Measurements from ENCODE around the gene ETHE1. TPM values are rescaled to one million over a fixed set of nuclear protein-coding genes. Genes with fewer than 3 reads are reported as not detected.

The ETHE1 gene
- total RNA-seq, 4 donors from 2014 or later = 33.3 to 55.9 (median 52.3) TPM

DNA sequence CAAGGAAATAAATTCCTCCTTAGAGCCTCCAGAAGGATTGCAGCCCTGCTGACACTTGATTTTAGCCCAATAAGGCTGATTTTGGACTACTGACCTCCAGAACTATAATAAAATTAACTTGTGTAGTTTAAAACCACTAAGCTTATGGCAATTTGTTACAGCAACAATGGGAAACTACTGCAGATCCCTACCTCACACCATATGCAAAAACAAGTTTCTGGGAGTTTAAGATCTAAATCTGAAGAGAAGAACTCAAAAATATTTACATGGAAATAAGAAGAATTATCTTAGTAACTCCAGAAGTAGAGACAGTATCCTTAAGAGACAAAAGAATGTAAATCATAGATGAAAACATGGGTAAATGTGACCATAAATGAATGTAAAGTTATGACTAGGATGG is 11.9 kb upstream of the ETHE1 start:
- TF ChIP-seq POLR2AphosphoS5 (IDR thresholded peaks at IDR 0.05) (no peak), POLR2A (IDR thresholded peaks at IDR 0.05) (no peak), EP300 (IDR thresholded peaks at IDR 0.05) (no peak)
- TF ChIP-seq, protein P1, sequence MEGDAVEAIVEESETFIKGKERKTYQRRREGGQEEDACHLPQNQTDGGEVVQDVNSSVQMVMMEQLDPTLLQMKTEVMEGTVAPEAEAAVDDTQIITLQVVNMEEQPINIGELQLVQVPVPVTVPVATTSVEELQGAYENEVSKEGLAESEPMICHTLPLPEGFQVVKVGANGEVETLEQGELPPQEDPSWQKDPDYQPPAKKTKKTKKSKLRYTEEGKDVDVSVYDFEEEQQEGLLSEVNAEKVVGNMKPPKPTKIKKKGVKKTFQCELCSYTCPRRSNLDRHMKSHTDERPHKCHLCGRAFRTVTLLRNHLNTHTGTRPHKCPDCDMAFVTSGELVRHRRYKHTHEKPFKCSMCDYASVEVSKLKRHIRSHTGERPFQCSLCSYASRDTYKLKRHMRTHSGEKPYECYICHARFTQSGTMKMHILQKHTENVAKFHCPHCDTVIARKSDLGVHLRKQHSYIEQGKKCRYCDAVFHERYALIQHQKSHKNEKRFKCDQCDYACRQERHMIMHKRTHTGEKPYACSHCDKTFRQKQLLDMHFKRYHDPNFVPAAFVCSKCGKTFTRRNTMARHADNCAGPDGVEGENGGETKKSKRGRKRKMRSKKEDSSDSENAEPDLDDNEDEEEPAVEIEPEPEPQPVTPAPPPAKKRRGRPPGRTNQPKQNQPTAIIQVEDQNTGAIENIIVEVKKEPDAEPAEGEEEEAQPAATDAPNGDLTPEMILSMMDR (IDR thresholded peaks at IDR 0.05) = no peak
- Histone ChIP-seq H3K27ac (no peak overlapping the region), H3K9me3 (peaks cover 0 to 11% (median 0%) of the 10 kb centered on the region in 3 donors), H3K27me3 (no peaks in the 10 kb centered on the region), H3K36me3 (peaks cover 0 to 70% of the 10 kb centered on the region in 2 donors), H3K4me1 (peaks cover 0 to 19% (median 11%) of the 10 kb centered on the region in 3 donors), H3K4me3 (no peak overlapping the region)
- no peak for ATAC-seq

DNA sequence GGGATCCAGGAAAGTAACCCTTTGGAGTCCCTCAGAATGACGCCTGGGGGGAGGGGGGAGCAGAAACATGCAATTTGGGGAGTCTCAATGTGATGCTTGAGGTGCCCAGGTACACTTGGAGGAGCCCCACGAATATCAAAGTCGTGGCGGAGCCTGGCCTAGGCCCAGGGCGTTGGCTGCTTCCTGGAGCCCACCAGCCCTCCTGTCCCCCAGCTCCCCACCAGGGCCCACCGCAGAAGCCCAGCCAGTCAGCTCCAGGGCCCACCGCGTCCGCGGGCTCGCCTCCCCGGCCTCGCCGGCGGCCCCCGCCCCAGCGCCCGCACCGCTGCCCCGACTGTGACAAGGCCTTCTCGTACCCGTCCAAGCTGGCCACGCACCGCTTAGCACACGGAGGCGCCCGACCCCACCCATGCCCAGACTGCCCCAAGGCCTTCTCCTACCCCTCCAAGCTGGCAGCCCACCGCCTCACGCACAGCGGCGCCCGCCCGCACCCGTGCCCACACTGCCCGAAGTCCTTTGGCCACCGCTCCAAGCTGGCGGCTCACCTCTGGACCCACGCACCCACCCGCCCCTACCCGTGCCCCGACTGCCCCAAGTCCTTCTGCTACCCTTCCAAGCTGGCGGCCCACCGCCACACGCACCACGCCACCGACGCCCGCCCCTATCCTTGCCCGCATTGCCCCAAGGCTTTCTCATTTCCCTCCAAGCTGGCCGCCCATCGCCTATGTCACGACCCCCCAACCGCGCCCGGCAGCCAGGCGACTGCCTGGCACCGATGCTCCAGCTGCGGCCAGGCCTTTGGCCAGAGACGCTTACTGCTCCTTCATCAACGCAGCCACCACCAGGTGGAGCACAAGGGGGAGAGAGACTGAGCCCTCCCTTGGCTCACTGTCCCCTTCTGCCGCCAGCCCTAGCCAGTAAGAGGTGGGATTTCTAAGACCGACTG is 8.1 kb upstream of the ETHE1 start:
- peaks cover 0 to 37% (median 11%) of the 10 kb centered on the region in 3 donors for H3K4me1 ChIP-seq
- TF ChIP-seq POLR2AphosphoS5 (IDR thresholded peaks at IDR 0.05) (peak; percentile 61), EP300 (IDR thresholded peaks at IDR 0.05) (no peak), POLR2A (IDR thresholded peaks at IDR 0.05) (no peak)
- TF ChIP-seq, protein P1 (IDR thresholded peaks at IDR 0.05) = peak in 3 of 4 experiments; percentile 69 to 83 (median 81)
- ATAC-seq = peak; percentile 11
- H3K4me3 ChIP-seq = peak overlapping the region in 1 of 2 donors; percentile 70
- peak overlapping the region; percentile 57 to 96 (median 90) for H3K27ac ChIP-seq
- 40 to 60% methylated on average over 1 to 5 of the region's 62 CpGs for WGBS, 2 donors (ENCODE audit: low coverage in 1 of 2)
- H3K27me3 ChIP-seq = no peaks in the 10 kb centered on the region
- H3K9me3 ChIP-seq = peaks cover 0 to 11% (median 0%) of the 10 kb centered on the region in 3 donors
- H3K36me3 ChIP-seq = peaks cover 0 to 32% of the 10 kb centered on the region in 2 donors

DNA sequence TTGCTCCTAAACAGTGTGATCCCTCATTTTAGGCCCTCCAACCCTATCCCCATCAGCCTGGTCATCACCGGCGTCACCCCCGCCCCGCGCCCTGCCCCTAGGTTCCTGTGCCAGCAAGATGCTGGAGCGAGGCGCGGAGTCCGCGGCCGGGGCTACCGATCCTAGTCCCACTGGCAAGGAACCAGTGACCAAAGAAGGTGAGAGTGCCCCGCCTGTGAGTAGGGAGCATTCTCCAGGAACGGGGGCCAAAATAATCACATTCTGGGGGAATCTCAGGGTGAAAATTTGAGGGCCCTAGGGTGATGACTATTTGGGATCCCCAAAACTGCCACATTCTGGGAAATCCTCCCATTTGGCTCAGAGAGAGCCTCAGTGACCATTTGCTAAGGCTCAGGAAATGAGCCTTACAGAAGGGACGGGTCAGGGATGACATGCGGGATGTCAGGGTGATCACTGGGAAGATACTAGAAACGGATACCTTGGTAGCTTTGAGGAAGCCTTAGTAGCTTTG is 7.4 kb upstream of the ETHE1 start:
- ATAC-seq = no peak
- H3K27me3 ChIP-seq = no peaks in the 10 kb centered on the region
- H3K4me1 ChIP-seq = peaks cover 0 to 37% (median 11%) of the 10 kb centered on the region in 3 donors
- H3K9me3 ChIP-seq = peaks cover 0 to 8% (median 0%) of the 10 kb centered on the region in 3 donors
- TF ChIP-seq EP300 (IDR thresholded peaks at IDR 0.05) (no peak), POLR2AphosphoS5 (IDR thresholded peaks at IDR 0.05) (no peak)
- TF ChIP-seq, protein P1 (IDR thresholded peaks at IDR 0.05) = no peak
- 0 to 10% methylated on average over 2 to 5 of the region's 17 CpGs for WGBS, 2 donors (ENCODE audit: low coverage in 1 of 2)
- H3K4me3 ChIP-seq = peak overlapping the region; percentile 29 to 70
- H3K36me3 ChIP-seq = peaks cover 0 to 25% of the 10 kb centered on the region in 2 donors
- H3K27ac ChIP-seq = peak overlapping the region; percentile 57 to 96 (median 90)

DNA sequence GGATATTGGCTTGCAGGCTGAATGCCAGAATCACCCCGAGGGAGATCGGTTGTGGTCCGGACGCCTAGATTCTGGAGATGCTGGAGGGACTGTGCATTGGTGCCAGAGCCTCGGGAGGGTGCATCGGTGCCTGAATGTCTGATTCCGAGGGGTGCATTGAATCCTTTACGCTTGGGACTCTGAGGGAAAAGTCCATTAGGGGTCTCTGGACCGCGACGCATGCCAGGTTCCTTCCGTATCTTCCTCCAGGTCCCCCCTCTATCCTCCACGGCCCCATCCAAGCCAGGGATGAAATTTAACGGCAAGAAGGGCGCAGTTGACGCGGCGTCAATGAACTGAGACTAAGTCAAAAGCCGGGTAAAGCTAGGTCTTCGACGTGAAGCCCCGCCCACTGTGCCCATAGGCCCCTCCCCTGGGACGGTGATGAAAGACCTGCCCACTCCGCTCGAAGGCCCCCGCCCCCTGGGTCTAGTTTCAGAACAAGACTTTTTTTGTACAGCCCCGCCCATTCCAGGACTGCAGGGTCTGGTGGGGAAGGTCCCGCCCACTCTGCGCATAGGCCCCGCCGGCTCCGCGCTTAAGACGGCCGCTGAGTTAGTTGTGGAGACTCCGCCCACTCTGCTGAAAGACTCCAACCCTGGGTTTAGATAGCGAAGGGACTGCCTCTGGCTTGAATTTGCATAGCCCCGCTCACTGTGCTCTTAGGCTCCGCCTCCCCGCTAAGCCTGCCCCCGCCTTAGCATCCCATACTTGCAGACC is 6.7 kb upstream of the ETHE1 start:
- H3K4me3 ChIP-seq = peak overlapping the region; percentile 36 to 70
- 0% methylated on average over 3 to 10 of the region's 41 CpGs for WGBS, 2 donors (ENCODE audit: low coverage in 1 of 2)
- no peaks in the 10 kb centered on the region for H3K27me3 ChIP-seq
- TF ChIP-seq EP300 (IDR thresholded peaks at IDR 0.05) (no peak), POLR2AphosphoS5 (IDR thresholded peaks at IDR 0.05) (peak; percentile 57), POLR2A (IDR thresholded peaks at IDR 0.05) (no peak)
- TF ChIP-seq, protein P1 (IDR thresholded peaks at IDR 0.05) = no peak
- peaks cover 0 to 37% (median 11%) of the 10 kb centered on the region in 3 donors for H3K4me1 ChIP-seq
- peak; percentile 91 for ATAC-seq
- H3K9me3 ChIP-seq = peaks cover 0 to 2% (median 0%) of the 10 kb centered on the region in 3 donors
- H3K27ac ChIP-seq = peak overlapping the region; percentile 65 to 96 (median 90)
- H3K36me3 ChIP-seq = peaks cover 0 to 18% of the 10 kb centered on the region in 2 donors
